ENCODE measurements around the gene EWSR1.

EWSR1 gene

DNA sequence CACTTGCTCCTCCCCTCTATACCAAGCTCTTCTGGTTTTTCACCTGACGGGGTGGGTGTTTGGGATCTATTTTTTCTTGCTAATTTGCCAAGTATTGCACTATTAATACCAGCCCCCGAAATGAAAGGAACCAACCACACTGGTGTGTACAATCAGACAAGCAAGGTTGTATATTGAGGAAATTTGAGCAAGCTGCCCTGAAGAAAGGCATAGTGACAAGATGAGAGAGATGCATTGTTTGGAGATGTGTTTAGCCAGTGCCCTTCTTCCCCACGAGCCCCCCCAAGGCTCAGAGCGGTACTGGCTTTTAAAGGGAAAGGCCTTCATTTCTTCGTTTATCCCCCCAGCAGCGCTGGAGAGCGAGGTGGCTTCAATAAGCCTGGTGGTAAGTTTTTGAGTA lies 23.1 kb downstream of the EWSR1 start:
- H3K36me3 ChIP-seq (ENCODE audit: insufficient read depth, low read length) = peaks cover 93% of the 10 kb centered on the region
- H2AFZ ChIP-seq (ENCODE audit: low read depth, low read length) = no peak overlapping the region
- no peaks in the 10 kb centered on the region for H3K27me3 ChIP-seq (ENCODE audit: insufficient read depth, low read length)
- no peaks in the 10 kb centered on the region for H3K9me3 ChIP-seq (ENCODE audit: low read length)
- H3K4me1 ChIP-seq (ENCODE audit: insufficient read depth, low read length) = peaks cover 3% of the 10 kb centered on the region
- no peak overlapping the region for H3K4me3 ChIP-seq (ENCODE audit: low read length)

GRCh38 chr22:29292379-29292778 lies 24.3 kb downstream of the EWSR1 start:
- H3K36me3 ChIP-seq (ENCODE audit: insufficient read depth, low read length) = peaks cover 94% of the 10 kb centered on the region

GRCh38 chr22:29298641-29299040 lies 30.6 kb downstream of the EWSR1 start:
- no peaks in the 10 kb centered on the region for H3K4me1 ChIP-seq (ENCODE audit: insufficient read depth, low read length)
- peaks cover 72% of the 10 kb centered on the region for H3K36me3 ChIP-seq (ENCODE audit: insufficient read depth, low read length)
- H2AFZ ChIP-seq (ENCODE audit: low read depth, low read length) = no peak overlapping the region
- H3K27me3 ChIP-seq (ENCODE audit: insufficient read depth, low read length) = no peaks in the 10 kb centered on the region
- no peaks in the 10 kb centered on the region for H3K9me3 ChIP-seq (ENCODE audit: low read length)
- no peak overlapping the region for H3K4me3 ChIP-seq (ENCODE audit: low read length)

More at GRCh38 chr22:29292379-29292778, 24.3 kb downstream of the EWSR1 start:
- H3K4me1 ChIP-seq (ENCODE audit: insufficient read depth, low read length) = peaks cover 3% of the 10 kb centered on the region
- H3K4me3 ChIP-seq (ENCODE audit: low read length) = no peak overlapping the region
- no peaks in the 10 kb centered on the region for H3K9me3 ChIP-seq (ENCODE audit: low read length)
- H2AFZ ChIP-seq (ENCODE audit: low read depth, low read length) = no peak overlapping the region
- H3K27me3 ChIP-seq (ENCODE audit: insufficient read depth, low read length) = no peaks in the 10 kb centered on the region

DNA sequence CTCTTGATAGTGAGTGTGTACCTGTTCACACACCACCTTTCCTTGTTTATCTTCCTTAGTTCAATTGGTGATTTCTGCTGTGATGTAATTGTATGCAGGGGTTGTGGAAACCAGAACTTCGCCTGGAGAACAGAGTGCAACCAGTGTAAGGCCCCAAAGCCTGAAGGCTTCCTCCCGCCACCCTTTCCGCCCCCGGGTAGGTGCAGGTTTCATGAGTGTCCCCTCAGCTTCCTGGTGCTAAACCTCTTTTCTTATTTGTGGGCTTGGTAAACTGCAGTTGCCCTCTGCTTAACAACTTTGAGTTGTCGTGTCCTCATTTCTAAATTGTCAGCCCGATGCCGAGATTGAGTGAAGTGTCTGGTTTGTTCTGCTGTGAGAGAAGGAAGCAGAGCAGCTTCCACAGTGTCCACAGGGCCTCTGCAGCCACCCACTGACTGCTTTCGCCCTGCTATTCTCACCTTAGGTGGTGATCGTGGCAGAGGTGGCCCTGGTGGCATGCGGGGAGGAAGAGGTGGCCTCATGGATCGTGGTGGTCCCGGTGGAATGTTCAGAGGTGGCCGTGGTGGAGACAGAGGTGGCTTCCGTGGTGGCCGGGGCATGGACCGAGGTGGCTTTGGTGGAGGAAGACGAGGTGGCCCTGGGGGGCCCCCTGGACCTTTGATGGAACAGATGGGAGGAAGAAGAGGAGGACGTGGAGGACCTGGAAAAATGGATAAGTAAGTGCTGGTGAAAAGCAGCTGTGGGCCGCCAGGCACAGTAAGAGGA lies 31.2 kb downstream of the EWSR1 start:
- Histone ChIP-seq H3K9me3 (ENCODE audit: low read length) (no peaks in the 10 kb centered on the region), H2AFZ (ENCODE audit: low read depth, low read length) (no peak overlapping the region), H3K4me1 (ENCODE audit: insufficient read depth, low read length) (no peaks in the 10 kb centered on the region), H3K36me3 (ENCODE audit: insufficient read depth, low read length) (peaks cover 66% of the 10 kb centered on the region), H3K27me3 (ENCODE audit: insufficient read depth, low read length) (no peaks in the 10 kb centered on the region), H3K4me3 (ENCODE audit: low read length) (no peak overlapping the region)

DNA sequence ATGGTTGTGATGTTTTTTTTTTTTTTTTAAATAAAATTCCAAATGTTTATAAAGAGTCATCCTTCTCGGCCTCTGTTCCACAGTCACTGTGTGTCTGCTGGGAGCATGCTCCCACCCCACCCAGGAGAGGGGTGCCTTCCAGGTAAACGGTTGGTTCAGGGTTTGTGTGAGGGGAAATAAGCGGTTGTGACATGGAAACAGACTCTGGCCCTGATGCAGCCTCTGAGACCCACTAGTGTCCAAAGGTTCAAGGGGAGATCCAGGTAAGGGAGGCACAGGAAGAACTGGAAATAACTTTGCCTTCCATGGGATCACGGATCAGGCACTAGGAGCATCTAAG lies 32.4 kb downstream of the EWSR1 start:
- no peaks in the 10 kb centered on the region for H3K4me1 ChIP-seq (ENCODE audit: insufficient read depth, low read length)
- H3K9me3 ChIP-seq (ENCODE audit: low read length) = no peaks in the 10 kb centered on the region
- no peak overlapping the region for H3K4me3 ChIP-seq (ENCODE audit: low read length)
- H3K36me3 ChIP-seq (ENCODE audit: insufficient read depth, low read length) = peaks cover 57% of the 10 kb centered on the region
- H2AFZ ChIP-seq (ENCODE audit: low read depth, low read length) = no peak overlapping the region
- H3K27me3 ChIP-seq (ENCODE audit: insufficient read depth, low read length) = no peaks in the 10 kb centered on the region

GRCh38 chr22:29300807-29301601 lies 32.9 kb downstream of the EWSR1 start:
- Histone ChIP-seq H3K4me3 (ENCODE audit: low read length) (no peak overlapping the region), H3K4me1 (ENCODE audit: insufficient read depth, low read length) (peaks cover 2% of the 10 kb centered on the region), H3K9me3 (ENCODE audit: low read length) (no peaks in the 10 kb centered on the region), H3K36me3 (ENCODE audit: insufficient read depth, low read length) (peaks cover 51% of the 10 kb centered on the region), H3K27me3 (ENCODE audit: insufficient read depth, low read length) (no peaks in the 10 kb centered on the region), H2AFZ (ENCODE audit: low read depth, low read length) (no peak overlapping the region)

GRCh38 chr22:29301716-29302401 lies 33.8 kb downstream of the EWSR1 start:
- peaks cover 6% of the 10 kb centered on the region for H3K4me1 ChIP-seq (ENCODE audit: insufficient read depth, low read length)
- H3K4me3 ChIP-seq (ENCODE audit: low read length) = no peak overlapping the region
- H3K27me3 ChIP-seq (ENCODE audit: insufficient read depth, low read length) = no peaks in the 10 kb centered on the region
- H3K9me3 ChIP-seq (ENCODE audit: low read length) = no peaks in the 10 kb centered on the region
- H3K36me3 ChIP-seq (ENCODE audit: insufficient read depth, low read length) = peaks cover 42% of the 10 kb centered on the region
- H2AFZ ChIP-seq (ENCODE audit: low read depth, low read length) = no peak overlapping the region

DNA sequence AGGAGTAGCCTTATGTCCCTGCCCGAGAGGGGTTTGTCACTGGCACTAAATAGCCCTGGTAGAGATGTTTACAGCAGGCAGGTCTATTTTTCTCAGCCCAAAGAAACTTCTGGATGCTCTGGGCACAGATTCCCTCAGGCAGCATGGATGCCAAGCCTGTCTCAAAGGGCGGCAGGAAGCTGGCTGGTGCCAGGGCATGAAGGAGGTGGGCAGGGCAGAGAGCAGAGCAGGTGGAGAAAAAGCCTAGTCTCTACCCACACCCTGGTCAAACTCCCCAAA lies 34.3 kb downstream of the EWSR1 start:
- Histone ChIP-seq H3K9me3 (ENCODE audit: low read length) (no peaks in the 10 kb centered on the region), H3K27me3 (ENCODE audit: insufficient read depth, low read length) (no peaks in the 10 kb centered on the region), H3K4me3 (ENCODE audit: low read length) (no peak overlapping the region), H3K4me1 (ENCODE audit: insufficient read depth, low read length) (peaks cover 8% of the 10 kb centered on the region), H2AFZ (ENCODE audit: low read depth, low read length) (no peak overlapping the region), H3K36me3 (ENCODE audit: insufficient read depth, low read length) (peaks cover 38% of the 10 kb centered on the region)

GRCh38 chr22:29302681-29303465 lies 34.8 kb downstream of the EWSR1 start:
- H2AFZ ChIP-seq (ENCODE audit: low read depth, low read length) = no peak overlapping the region
- H3K9me3 ChIP-seq (ENCODE audit: low read length) = no peaks in the 10 kb centered on the region
- H3K36me3 ChIP-seq (ENCODE audit: insufficient read depth, low read length) = peaks cover 32% of the 10 kb centered on the region
- no peaks in the 10 kb centered on the region for H3K27me3 ChIP-seq (ENCODE audit: insufficient read depth, low read length)
- H3K4me3 ChIP-seq (ENCODE audit: low read length) = no peak overlapping the region
- peaks cover 11% of the 10 kb centered on the region for H3K4me1 ChIP-seq (ENCODE audit: insufficient read depth, low read length)

DNA sequence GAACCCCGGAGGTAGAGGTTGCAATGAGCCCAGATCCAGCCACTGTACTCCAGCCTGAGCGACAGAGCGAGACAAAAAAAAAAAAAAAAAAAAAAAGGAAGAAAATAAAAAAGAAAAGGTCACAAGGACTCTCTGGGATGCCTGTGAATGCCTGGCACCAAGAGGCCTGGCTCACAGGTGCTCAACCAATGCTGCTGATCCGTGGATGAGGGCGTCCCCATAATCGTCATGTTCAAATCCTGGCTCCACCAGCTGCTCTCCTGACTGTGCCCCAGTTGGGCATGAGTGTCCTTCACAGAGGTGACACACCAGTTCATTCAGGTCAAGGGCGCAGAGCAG lies 37.7 kb downstream of the EWSR1 start:
- Histone ChIP-seq H3K27me3 (ENCODE audit: insufficient read depth, low read length) (no peaks in the 10 kb centered on the region), H3K36me3 (ENCODE audit: insufficient read depth, low read length) (peaks cover 5% of the 10 kb centered on the region), H3K4me3 (ENCODE audit: low read length) (peak overlapping the region; percentile 66), H3K9me3 (ENCODE audit: low read length) (no peaks in the 10 kb centered on the region), H3K4me1 (ENCODE audit: insufficient read depth, low read length) (peaks cover 20% of the 10 kb centered on the region), H2AFZ (ENCODE audit: low read depth, low read length) (no peak overlapping the region)

DNA sequence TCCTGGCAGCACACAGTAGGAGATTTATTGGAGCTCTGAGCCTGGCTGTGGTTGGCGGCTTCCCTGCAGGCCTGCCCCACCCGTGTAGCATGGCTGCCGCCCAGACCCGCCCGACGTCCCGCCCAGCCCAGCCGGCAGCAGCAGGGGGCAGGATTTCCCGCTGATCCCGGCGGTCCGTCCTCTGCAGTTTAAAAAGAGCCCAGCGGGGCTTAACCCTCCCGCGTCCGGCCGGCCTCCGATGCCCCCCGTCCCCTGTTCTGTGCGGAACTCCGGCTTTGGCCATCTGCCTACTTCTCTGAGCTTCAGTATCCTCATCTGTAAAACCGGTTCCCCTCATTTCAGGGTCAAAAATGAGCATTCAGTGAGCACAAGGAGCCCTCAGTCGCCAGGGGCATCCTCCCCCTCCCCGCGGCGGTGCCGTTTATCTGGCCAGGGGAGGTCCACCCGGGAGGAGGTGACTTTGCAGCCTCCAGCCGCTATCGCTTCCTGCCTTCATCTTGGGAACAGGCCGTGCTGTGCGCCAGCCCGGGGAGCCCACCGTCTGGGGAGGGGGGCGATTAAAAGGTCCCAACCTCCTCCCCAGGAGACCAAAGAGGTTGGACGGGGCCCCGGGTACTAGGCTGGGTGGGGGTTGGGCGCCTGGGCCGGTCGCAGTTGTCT lies 38.2 kb downstream of the EWSR1 start, which contains the start of gene GAS2L1:
GAS2L1 (plus strand) TSS at position 476 of the 660 bp plus-strand sequence. CDS start 1,456 bp downstream, outside the sequence.
- Histone ChIP-seq H3K4me1 (ENCODE audit: insufficient read depth, low read length) (peaks cover 25% of the 10 kb centered on the region), H3K27me3 (ENCODE audit: insufficient read depth, low read length) (no peaks in the 10 kb centered on the region), H3K36me3 (ENCODE audit: insufficient read depth, low read length) (no peaks in the 10 kb centered on the region), H3K9me3 (ENCODE audit: low read length) (no peaks in the 10 kb centered on the region), H3K4me3 (ENCODE audit: low read length) (peak within 1 kb of the TSS; percentile 66), H2AFZ (ENCODE audit: low read depth, low read length) (peak within 1 kb of the TSS; percentile 99)

- H3K36me3 ChIP-seq (ENCODE audit: insufficient read depth, low read length) = no peaks in the 10 kb centered on the region
- H2AFZ ChIP-seq (ENCODE audit: low read depth, low read length) = peak overlapping the region; percentile 99
- H3K9me3 ChIP-seq (ENCODE audit: low read length) = no peaks in the 10 kb centered on the region
- H3K4me3 ChIP-seq (ENCODE audit: low read length) = peak overlapping the region; percentile 66
- no peaks in the 10 kb centered on the region for H3K27me3 ChIP-seq (ENCODE audit: insufficient read depth, low read length)
- peaks cover 32% of the 10 kb centered on the region for H3K4me1 ChIP-seq (ENCODE audit: insufficient read depth, low read length)
Measured at GRCh38 chr22:29306835-29307595, 38.9 kb downstream of the EWSR1 start.
